ENCODE data around the gene BICRA. TPM values are rescaled to one million over a fixed set of nuclear protein-coding genes. Genes with fewer than 3 reads are reported as not detected.

The BICRA gene
- total and polyA plus RNA-seq, 2 of the 4 experiments (the other 2 are of a cell fraction), result 1.8 to 3.5 TPM

DNA sequence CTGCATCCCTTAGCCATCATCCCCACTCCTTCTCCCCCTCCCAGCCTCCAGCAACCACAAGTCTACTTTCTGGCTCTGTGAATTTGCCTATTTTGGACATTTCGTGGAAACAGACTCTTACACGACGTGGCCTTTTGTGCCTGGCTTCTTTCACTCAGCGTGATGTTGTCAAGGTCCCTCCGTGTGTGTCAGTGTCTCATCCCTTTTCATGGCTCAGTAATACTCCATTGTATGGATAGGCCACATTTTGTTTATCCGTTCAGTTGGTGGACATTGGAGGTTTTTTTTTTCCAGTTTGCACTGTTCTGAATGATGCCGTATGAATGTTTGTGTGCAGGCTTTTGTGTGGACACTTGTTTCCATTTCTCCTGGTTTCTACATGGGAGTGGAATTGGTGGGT lies 38.0 kb downstream of the BICRA start:
- Histone ChIP-seq H3K14ac (replicated peaks; ENCODE audit: low read depth, low read length) (no peak overlapping the region), H2AFZ (replicated peaks; ENCODE audit: low read length, poor library complexity) (no peak overlapping the region), H4K5ac (ENCODE audit: low read depth, low read length) (no peak overlapping the region), H3K18ac (ENCODE audit: low read depth, low read length) (no peak overlapping the region), H3K27me3 (ENCODE audit: control insufficient read depth, insufficient read depth, low read length) (no peaks in the 10 kb centered on the region), H4K8ac (ENCODE audit: low read depth in 2 of 2, low read length in 2 of 2) (no peak overlapping the region), H3K79me1 (ENCODE audit: low read depth in 1 of 2, low read length in 2 of 2) (peaks cover 42 to 94% of the 10 kb centered on the region in 2 experiments), H2BK5ac (ENCODE audit: low read depth, low read length, poor library complexity, severe bottlenecking) (no peak overlapping the region), H3K4me3 (ENCODE audit: insufficient read depth, low read depth, low read length) (no peak overlapping the region), H3K23ac (ENCODE audit: low read depth, low read length) (no peak overlapping the region), H3K9ac (ENCODE audit: low read depth, low read length) (no peak overlapping the region), H3K4ac (ENCODE audit: low read depth, low read length) (no peak overlapping the region), H2BK20ac (ENCODE audit: low read depth, low read length) (no peak overlapping the region), H3K56ac (ENCODE audit: extremely low read depth, insufficient read depth, low read length) (no peak overlapping the region), H3K9me1 (ENCODE audit: insufficient read depth, low read length) (peaks cover 45% of the 10 kb centered on the region), H3K36me3 (ENCODE audit: control insufficient read depth, insufficient read depth, low read length) (peaks cover 14% of the 10 kb centered on the region), H4K91ac (ENCODE audit: insufficient read depth, low read depth, low read length) (no peak overlapping the region), H4K20me1 (ENCODE audit: insufficient read depth, low read length) (peaks cover 93% of the 10 kb centered on the region), H3K9me3 (ENCODE audit: control insufficient read depth, insufficient read depth, low read length) (no peaks in the 10 kb centered on the region), H3K4me2 (ENCODE audit: low read depth, low read length) (no peak overlapping the region), H2BK15ac (ENCODE audit: low read depth, low read length) (no peak overlapping the region), H2AK9ac (replicated peaks; ENCODE audit: low read depth, low read length, poor library complexity) (no peak overlapping the region), H2BK120ac (ENCODE audit: low read depth, low read length) (no peak overlapping the region), H3K4me1 (ENCODE audit: control insufficient read depth, insufficient read depth, low read length) (peaks cover 2% of the 10 kb centered on the region; the same call in 1 of the 2 replicates), H3K27ac (ENCODE audit: insufficient read depth, low read length) (no peak overlapping the region), H2AK5ac (ENCODE audit: low read depth, low read length) (no peak overlapping the region)
- ChIA-PET POLR2A (ENCODE audit: unreplicated experiment) (no interaction called here), CTCF (no interaction called here)
- no peak for DNase-seq
- WGBS, 2 experiments (ENCODE audit: extremely low coverage in 2 of 2, insufficient read length in 1 of 2), result 83% methylated on average over 1 of the region's 7 CpGs; no CpG with 5 or more reads in 1 of the 2 experiments
- ATAC-seq (ENCODE audit: low read depth), result no peak
- in situ Hi-C loops (cut with MboI; ENCODE audit: low sequenced_read_pairs) (no loop called here), intact Hi-C loops (cut with micrococcal nuclease) (no loop called here), dilution Hi-C loops (cut with HindIII; ENCODE audit: low sequenced_read_pairs, unreplicated experiment) (no loop called here)
- TF ChIP-seq, protein P1, sequence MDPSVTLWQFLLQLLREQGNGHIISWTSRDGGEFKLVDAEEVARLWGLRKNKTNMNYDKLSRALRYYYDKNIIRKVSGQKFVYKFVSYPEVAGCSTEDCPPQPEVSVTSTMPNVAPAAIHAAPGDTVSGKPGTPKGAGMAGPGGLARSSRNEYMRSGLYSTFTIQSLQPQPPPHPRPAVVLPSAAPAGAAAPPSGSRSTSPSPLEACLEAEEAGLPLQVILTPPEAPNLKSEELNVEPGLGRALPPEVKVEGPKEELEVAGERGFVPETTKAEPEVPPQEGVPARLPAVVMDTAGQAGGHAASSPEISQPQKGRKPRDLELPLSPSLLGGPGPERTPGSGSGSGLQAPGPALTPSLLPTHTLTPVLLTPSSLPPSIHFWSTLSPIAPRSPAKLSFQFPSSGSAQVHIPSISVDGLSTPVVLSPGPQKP (IDR thresholded peaks at IDR 0.05; ENCODE audit: borderline replicate concordance, low read depth, low read length), result no peak
- TF ChIP-seq RAD21 (IDR thresholded peaks at IDR 0.05; ENCODE audit: low read length), result no peak
- TF ChIP-seq CHD1 (IDR thresholded peaks at IDR 0.05; ENCODE audit: low read depth, low read length), result no peak
- TF ChIP-seq MAFK (IDR thresholded peaks at IDR 0.05; ENCODE audit: low read depth, low read length), result no peak
- TF ChIP-seq BHLHE40 (IDR thresholded peaks at IDR 0.05; ENCODE audit: low read depth, low read length), result no peak
- TF ChIP-seq MAZ (IDR thresholded peaks at IDR 0.05; ENCODE audit: borderline replicate concordance, low read depth, low read length), result no peak
- TF ChIP-seq, protein P2, sequence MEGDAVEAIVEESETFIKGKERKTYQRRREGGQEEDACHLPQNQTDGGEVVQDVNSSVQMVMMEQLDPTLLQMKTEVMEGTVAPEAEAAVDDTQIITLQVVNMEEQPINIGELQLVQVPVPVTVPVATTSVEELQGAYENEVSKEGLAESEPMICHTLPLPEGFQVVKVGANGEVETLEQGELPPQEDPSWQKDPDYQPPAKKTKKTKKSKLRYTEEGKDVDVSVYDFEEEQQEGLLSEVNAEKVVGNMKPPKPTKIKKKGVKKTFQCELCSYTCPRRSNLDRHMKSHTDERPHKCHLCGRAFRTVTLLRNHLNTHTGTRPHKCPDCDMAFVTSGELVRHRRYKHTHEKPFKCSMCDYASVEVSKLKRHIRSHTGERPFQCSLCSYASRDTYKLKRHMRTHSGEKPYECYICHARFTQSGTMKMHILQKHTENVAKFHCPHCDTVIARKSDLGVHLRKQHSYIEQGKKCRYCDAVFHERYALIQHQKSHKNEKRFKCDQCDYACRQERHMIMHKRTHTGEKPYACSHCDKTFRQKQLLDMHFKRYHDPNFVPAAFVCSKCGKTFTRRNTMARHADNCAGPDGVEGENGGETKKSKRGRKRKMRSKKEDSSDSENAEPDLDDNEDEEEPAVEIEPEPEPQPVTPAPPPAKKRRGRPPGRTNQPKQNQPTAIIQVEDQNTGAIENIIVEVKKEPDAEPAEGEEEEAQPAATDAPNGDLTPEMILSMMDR (conservative IDR thresholded peaks at IDR 0.05; ENCODE audit: low read depth, low read length), result no peak
- TF ChIP-seq MXI1 (IDR thresholded peaks at IDR 0.05; ENCODE audit: borderline replicate concordance, low read depth, low read length), result no peak
- no peak for TF ChIP-seq SMC3 (IDR thresholded peaks at IDR 0.05; ENCODE audit: low read depth, low read length)
- no peak for TF ChIP-seq CEBPB (IDR thresholded peaks at IDR 0.05; ENCODE audit: low read depth, low read length)
- no peak for TF ChIP-seq RCOR1 (IDR thresholded peaks at IDR 0.05; ENCODE audit: insufficient replicate concordance, low read length)
- TF ChIP-seq FOS (IDR thresholded peaks at IDR 0.05; ENCODE audit: low read depth, low read length), result no peak
- no peak for TF ChIP-seq POLR2A (IDR thresholded peaks at IDR 0.05; ENCODE audit: low read depth, low read length)
- TF ChIP-seq RFX5 (IDR thresholded peaks at IDR 0.05; ENCODE audit: low read depth, low read length), result no peak
- no peak for TF ChIP-seq NFE2L2 (IDR thresholded peaks at IDR 0.05; ENCODE audit: low read depth, low read length)
- TF ChIP-seq, protein P3, sequence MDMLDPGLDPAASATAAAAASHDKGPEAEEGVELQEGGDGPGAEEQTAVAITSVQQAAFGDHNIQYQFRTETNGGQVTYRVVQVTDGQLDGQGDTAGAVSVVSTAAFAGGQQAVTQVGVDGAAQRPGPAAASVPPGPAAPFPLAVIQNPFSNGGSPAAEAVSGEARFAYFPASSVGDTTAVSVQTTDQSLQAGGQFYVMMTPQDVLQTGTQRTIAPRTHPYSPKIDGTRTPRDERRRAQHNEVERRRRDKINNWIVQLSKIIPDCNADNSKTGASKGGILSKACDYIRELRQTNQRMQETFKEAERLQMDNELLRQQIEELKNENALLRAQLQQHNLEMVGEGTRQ (IDR thresholded peaks at IDR 0.05; ENCODE audit: low read depth, low read length), result no peak
- BruUV-seq (replicated peaks), result no TSS peak
